BLaER1 treated with 17β-estradiol and CSF1 and Interleukin-3, amounts not matched to agents 10 nM and 100 nM (cell line): ENCODE data around the gene FASN.

Source experiments
- H3K27ac ChIP-seq, 11 experiments: shearing (Covaris generic); formaldehyde crosslinking; 2 replicates each; pipeline ENCODE4 v1.8.1; 2022
- H3K27me3 ChIP-seq, 11 experiments: shearing (Covaris generic); formaldehyde crosslinking; 2 replicates each; pipeline ENCODE4 v1.8.1; 2022
- H3K36me3 ChIP-seq, 11 experiments: shearing (Covaris generic); formaldehyde crosslinking; 2 replicates each; pipeline ENCODE4 v1.8.1; 2022
- H3K4me1 ChIP-seq, 10 experiments: shearing (Covaris generic); formaldehyde crosslinking; 2 replicates each; pipeline ENCODE4 v1.8.1; 2022
- H3K4me2 ChIP-seq, 11 experiments: shearing (Covaris generic); formaldehyde crosslinking; 2 replicates each; pipeline ENCODE4 v1.8.1; 2022
- H3K4me3 ChIP-seq, 10 experiments: shearing (Covaris generic); formaldehyde crosslinking; 2 replicates each; pipeline ENCODE4 v1.8.1; 2022
- H3K9ac ChIP-seq, 11 experiments: shearing (Covaris generic); formaldehyde crosslinking; 2 replicates each; pipeline ENCODE4 v1.8.1; 2022
- H3K9me3 ChIP-seq, 11 experiments: shearing (Covaris generic); formaldehyde crosslinking; replicated peaks in 1 of 11; 2 replicates each; pipeline ENCODE4 v1.8.1; 2022
- H4K20me1 ChIP-seq, 11 experiments: shearing (Covaris generic); formaldehyde crosslinking; 2 replicates each; pipeline ENCODE4 v1.8.1; 2022
- Cebpa-rat ChIP-seq, 11 experiments: shearing (Covaris generic); IDR thresholded peaks; 2 replicates each; pipeline ENCODE4 v1.8.1; 2022

Gene FASN

GRCh38 chr17:82088838-82089722 is 9.0 kb downstream of the FASN start:
- Histone ChIP-seq H3K36me3 (peaks cover 95 to 100% (median 99%) of the 10 kb centered on the region in 11 experiments), H3K9ac (no peak overlapping the region), H3K27me3 (no peaks in the 10 kb centered on the region), H3K4me3 (no peak overlapping the region), H4K20me1 (peaks cover 0 to 100% (median 95%) of the 10 kb centered on the region in 11 experiments; a peak in 20 of 22 replicates), H3K4me1 (no peaks in the 10 kb centered on the region), H3K27ac (no peak overlapping the region), H3K4me2 (no peak overlapping the region), H3K9me3 (no peaks in the 10 kb centered on the region)
- TF ChIP-seq Cebpa-rat (IDR thresholded peaks at IDR 0.05) = no peak

GRCh38 chr17:82087961-82088837 is 9.8 kb downstream of the FASN start:
- Histone ChIP-seq H4K20me1 (peaks cover 0 to 100% (median 96%) of the 10 kb centered on the region in 11 experiments; a peak in 20 of 22 replicates), H3K9ac (no peak overlapping the region), H3K4me3 (no peak overlapping the region), H3K36me3 (peaks cover 97 to 100% (median 100%) of the 10 kb centered on the region in 11 experiments), H3K4me1 (no peaks in the 10 kb centered on the region), H3K9me3 (no peaks in the 10 kb centered on the region), H3K4me2 (no peak overlapping the region), H3K27ac (no peak overlapping the region), H3K27me3 (no peaks in the 10 kb centered on the region)
- TF ChIP-seq Cebpa-rat (IDR thresholded peaks at IDR 0.05) = no peak

GRCh38 chr17:82086941-82087906 is 10.8 kb downstream of the FASN start:
- Histone ChIP-seq H3K36me3 (peaks cover 98 to 100% (median 100%) of the 10 kb centered on the region in 11 experiments), H4K20me1 (peaks cover 0 to 100% (median 99%) of the 10 kb centered on the region in 11 experiments; a peak in 20 of 22 replicates)

GRCh38 chr17:82085931-82086764 is 11.9 kb downstream of the FASN start:
- H4K20me1 ChIP-seq = peaks cover 0 to 99% (median 96%) of the 10 kb centered on the region in 11 experiments; a peak in 20 of 22 replicates
- peaks cover 96 to 99% (median 98%) of the 10 kb centered on the region in 11 experiments for H3K36me3 ChIP-seq
- no peaks in the 10 kb centered on the region for H3K4me1 ChIP-seq
- no peaks in the 10 kb centered on the region for H3K9me3 ChIP-seq
- H3K27ac ChIP-seq = no peak overlapping the region
- no peak for TF ChIP-seq Cebpa-rat (IDR thresholded peaks at IDR 0.05)
- H3K4me3 ChIP-seq = no peak overlapping the region
- no peak overlapping the region for H3K4me2 ChIP-seq
- no peaks in the 10 kb centered on the region for H3K27me3 ChIP-seq
- H3K9ac ChIP-seq = peak overlapping the region in 3 of 11 experiments; percentile 7 to 35 (median 22); a peak in 2 of 22 replicates

More at GRCh38 chr17:82086941-82087906, 10.8 kb downstream of the FASN start:
- H3K4me3 ChIP-seq = no peak overlapping the region
- no peaks in the 10 kb centered on the region for H3K27me3 ChIP-seq
- no peak overlapping the region for H3K9ac ChIP-seq
- H3K4me2 ChIP-seq = no peak overlapping the region
- H3K9me3 ChIP-seq = no peaks in the 10 kb centered on the region
- no peak overlapping the region for H3K27ac ChIP-seq
- no peaks in the 10 kb centered on the region for H3K4me1 ChIP-seq
- TF ChIP-seq Cebpa-rat (IDR thresholded peaks at IDR 0.05) = no peak

- Histone ChIP-seq H4K20me1 (peaks cover 0 to 99% (median 96%) of the 10 kb centered on the region in 11 experiments; a peak in 20 of 22 replicates), H3K4me3 (no peak overlapping the region), H3K27ac (no peak overlapping the region), H3K4me1 (no peaks in the 10 kb centered on the region), H3K9ac (0 out of 22 replicates have a peak overlapping the region, but pooled peaks of 2 of the 11 experiments have one; percentile 7 to 22), H3K4me2 (no peak overlapping the region), H3K36me3 (peaks cover 96 to 99% (median 98%) of the 10 kb centered on the region in 11 experiments), H3K27me3 (no peaks in the 10 kb centered on the region), H3K9me3 (no peaks in the 10 kb centered on the region)
- no peak for TF ChIP-seq Cebpa-rat (IDR thresholded peaks at IDR 0.05)
These were observed 12.8 kb downstream of the FASN start for GRCh38 chr17:82085031-82085861.

- Histone ChIP-seq H3K36me3 (peaks cover 96 to 99% (median 98%) of the 10 kb centered on the region in 11 experiments), H3K4me1 (no peaks in the 10 kb centered on the region)
- TF ChIP-seq Cebpa-rat (IDR thresholded peaks at IDR 0.05) = no peak
These were observed 13.5 kb downstream of the FASN start for GRCh38 chr17:82084373-82085030.

More at GRCh38 chr17:82084373-82085030, 13.5 kb downstream of the FASN start:
- Histone ChIP-seq H3K4me3 (no peak overlapping the region), H4K20me1 (peaks cover 0 to 99% (median 96%) of the 10 kb centered on the region in 11 experiments; a peak in 20 of 22 replicates), H3K27ac (no peak overlapping the region), H3K9me3 (no peaks in the 10 kb centered on the region), H3K27me3 (no peaks in the 10 kb centered on the region), H3K4me2 (no peak overlapping the region), H3K9ac (no peak overlapping the region)
